ENCODE results near the gene CSTPP1. TPM values are rescaled to one million over a fixed set of nuclear protein-coding genes. Genes with fewer than 3 reads are reported as not detected.

Gene CSTPP1
- total RNA-seq, 1 donor from 2014 or later: 32.8 TPM

- peak in 1 of 2 donors; percentile 9 for ATAC-seq
- Histone ChIP-seq H3K4me1 (no peaks in the 10 kb centered on the region), H3K9me3 (no peaks in the 10 kb centered on the region), H3K36me3 (no peaks in the 10 kb centered on the region), H3K4me3 (no peak overlapping the region), H3K27ac (no peak overlapping the region), H3K27me3 (ENCODE audit: low read depth) (no peaks in the 10 kb centered on the region)
- intact Hi-C loops (cut with DNase I): no loop called here
- TF ChIP-seq CTCF (IDR thresholded peaks at IDR 0.05): no peak
- no peak for DNase-seq
Observed at GRCh38 chr11:46896719-46897406, 39.7 kb upstream of the CSTPP1 start.

DNA sequence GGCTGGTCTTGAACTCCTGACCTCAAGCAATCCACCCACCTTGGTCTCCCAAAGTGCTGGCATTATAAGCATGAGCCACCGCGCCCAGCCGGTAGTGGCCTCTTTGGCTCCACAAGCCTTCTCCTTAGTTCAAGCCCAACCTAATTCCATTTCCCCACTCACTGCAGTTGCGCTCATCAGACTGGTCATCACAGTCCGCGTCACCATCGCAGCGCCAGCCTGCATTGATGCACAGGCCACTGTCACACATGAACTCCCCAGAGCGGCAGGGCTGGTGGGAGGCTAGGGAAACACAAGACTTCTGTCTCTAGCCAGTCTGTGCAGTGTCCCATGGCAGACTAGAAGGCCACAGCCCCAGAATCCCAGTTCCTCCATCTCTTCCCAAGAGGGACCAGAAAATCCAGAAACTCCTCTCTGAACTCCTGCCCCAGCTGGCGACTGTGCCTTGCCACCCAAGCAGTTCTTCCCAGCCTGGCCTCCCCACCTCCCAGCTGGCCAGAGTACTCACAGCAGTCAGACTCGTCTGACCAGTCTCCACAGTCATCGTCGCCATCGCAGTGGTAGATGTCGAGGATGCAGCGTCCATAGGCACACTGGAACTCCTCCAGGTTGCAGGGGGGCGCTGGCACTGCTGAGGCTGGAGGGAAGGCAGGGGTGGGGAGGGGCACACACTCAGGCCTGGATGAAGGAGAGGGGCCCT, 38.0 kb upstream of the CSTPP1 start:
- ATAC-seq (peak; percentile 38 to 71), DNase-seq (no peak)
- Histone ChIP-seq H3K9me3 (no peaks in the 10 kb centered on the region), H3K4me1 (no peaks in the 10 kb centered on the region), H3K27me3 (ENCODE audit: low read depth) (no peaks in the 10 kb centered on the region), H3K36me3 (no peaks in the 10 kb centered on the region), H3K4me3 (no peak overlapping the region), H3K27ac (no peak overlapping the region)
- intact Hi-C loops (cut with DNase I): no loop called here
- TF ChIP-seq CTCF (IDR thresholded peaks at IDR 0.05): no peak

- ATAC-seq: no peak
- intact Hi-C loops (cut with DNase I): no loop called here
- no peaks in the 10 kb centered on the region for H3K36me3 ChIP-seq
- H3K27me3 ChIP-seq (ENCODE audit: low read depth): no peaks in the 10 kb centered on the region
- H3K9me3 ChIP-seq: no peaks in the 10 kb centered on the region
- DNase-seq: no peak
- no peaks in the 10 kb centered on the region for H3K4me1 ChIP-seq
- H3K4me3 ChIP-seq: no peak overlapping the region
- no peak for TF ChIP-seq CTCF (IDR thresholded peaks at IDR 0.05)
- no peak overlapping the region for H3K27ac ChIP-seq
Observed at GRCh38 chr11:46899501-46900025, 37.0 kb upstream of the CSTPP1 start.

DNA sequence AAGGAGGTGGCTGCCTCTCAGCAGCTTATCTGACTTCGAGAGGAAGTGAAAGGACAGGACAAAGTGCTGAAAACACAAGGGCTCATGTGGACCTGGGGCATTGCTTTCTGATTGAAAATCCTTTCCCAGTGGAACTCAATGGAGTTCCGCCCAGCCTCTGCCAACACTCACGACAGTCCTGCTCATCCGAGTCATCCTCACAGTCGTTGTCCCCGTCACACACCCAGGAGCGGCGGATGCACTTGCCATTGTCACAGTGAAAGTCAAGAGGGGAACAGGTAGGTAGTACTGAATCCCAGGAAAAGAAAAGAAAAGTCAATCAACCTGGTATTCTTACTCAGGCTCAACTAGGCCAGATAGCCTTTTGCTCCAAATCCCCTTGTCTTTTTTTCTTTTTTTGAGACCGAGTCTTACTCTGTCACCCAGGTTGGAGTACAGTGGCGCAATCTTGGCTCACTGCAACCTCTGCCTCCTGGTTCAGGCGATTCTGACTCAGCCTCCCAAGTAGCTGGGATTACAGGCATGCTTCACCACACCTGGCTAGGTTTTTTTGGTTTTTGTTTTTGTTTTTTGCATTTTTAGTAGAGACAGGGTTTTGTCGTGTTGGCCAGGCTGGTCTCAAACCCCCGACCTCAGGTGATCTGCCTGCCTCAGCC, 36.3 kb upstream of the CSTPP1 start:
- H3K4me1 ChIP-seq: no peaks in the 10 kb centered on the region
- TF ChIP-seq CTCF (IDR thresholded peaks at IDR 0.05): no peak
- no peak for ATAC-seq
- H3K27ac ChIP-seq: no peak overlapping the region
- intact Hi-C loops (cut with DNase I): no loop called here
- H3K36me3 ChIP-seq: no peaks in the 10 kb centered on the region
- H3K4me3 ChIP-seq: no peak overlapping the region
- no peak for DNase-seq
- no peaks in the 10 kb centered on the region for H3K27me3 ChIP-seq (ENCODE audit: low read depth)
- H3K9me3 ChIP-seq: no peaks in the 10 kb centered on the region

GRCh38 chr11:46901156-46901555, 35.4 kb upstream of the CSTPP1 start:
- TF ChIP-seq CTCF (IDR thresholded peaks at IDR 0.05): no peak
- Histone ChIP-seq H3K27ac (no peak overlapping the region), H3K9me3 (no peaks in the 10 kb centered on the region), H3K36me3 (no peaks in the 10 kb centered on the region), H3K4me1 (no peaks in the 10 kb centered on the region), H3K4me3 (no peak overlapping the region), H3K27me3 (ENCODE audit: low read depth) (no peaks in the 10 kb centered on the region)
- ATAC-seq (no peak), DNase-seq (no peak)
- intact Hi-C loops (cut with DNase I): no loop called here

All from lower lobe of right lung (tissue), 2 donors.